Tibial artery (tissue), 4 donors: ENCODE measurements around the gene TEX44.

ENCODE experiments used
- DNase-seq, 2 donors: peaks; one replicate each; pipeline ENCODE4 v3.0.0-alpha.2; 2019
- H3K27ac ChIP-seq, 2 donors: fragments of 200-600 bp; sonication (generic) in 1 of 2; 1 replicate in 1 of 2; 2 replicates in 1 of 2; pipeline ENCODE4 v1.5.1; 2018 to 2019; ENCODE audit warnings: mild to moderate bottlenecking in 1 of 2
- H3K27me3 ChIP-seq, 2 donors: fragments of 200-600 bp; sonication (generic) in 1 of 2; one replicate each; pipeline versions ENCODE4 v1.5.1 to v1.6.0; 2016 to 2019
- H3K36me3 ChIP-seq, 3 donors: fragments of 200-600 bp; sonication (generic) in 2 of 3; one replicate each; pipeline ENCODE4 v1.5.1; 2016 to 2019; ENCODE audit warnings: mild to moderate bottlenecking in 2 of 3
- H3K4me1 ChIP-seq, 4 donors: fragments of 200-600 bp; sonication (generic) in 2 of 4; 1 replicate in 3 of 4; 2 replicates in 1 of 4; pipeline ENCODE4 v1.5.1; 2016 to 2019
- H3K4me3 ChIP-seq, 2 donors: fragments of 200-600 bp; sonication (generic) in 1 of 2; 1 replicate in 1 of 2; 2 replicates in 1 of 2; pipeline ENCODE4 v1.5.1; 2018 to 2019; ENCODE audit warnings: mild to moderate bottlenecking in 2 of 2
- H3K9me3 ChIP-seq, 3 donors: fragments of 200-600 bp; sonication (generic) in 1 of 3; one replicate each; pipeline ENCODE4 v1.5.1; 2016 to 2019
- intact Hi-C: fragments of 100-400 bp; cut with DNase I; formaldehyde crosslinking; loops from one replicate; pipeline ENCODE4 v1.15.0; 2023; ENCODE audit warnings: low total_unique reads
- TF ChIP-seq, protein P1 (sequence below), 2 experiments: fragments of 200-600 bp in 1 of 2; fragments of 450-650 bp in 1 of 2; IDR thresholded peaks; one replicate each; pipeline ENCODE4 v1.5.1; 2017 to 2019; ENCODE audit warnings: antibody characterized with exemption in 2 of 2, mild to moderate bottlenecking in 1 of 2, moderate library complexity in 1 of 2

TEX44 gene

DNA sequence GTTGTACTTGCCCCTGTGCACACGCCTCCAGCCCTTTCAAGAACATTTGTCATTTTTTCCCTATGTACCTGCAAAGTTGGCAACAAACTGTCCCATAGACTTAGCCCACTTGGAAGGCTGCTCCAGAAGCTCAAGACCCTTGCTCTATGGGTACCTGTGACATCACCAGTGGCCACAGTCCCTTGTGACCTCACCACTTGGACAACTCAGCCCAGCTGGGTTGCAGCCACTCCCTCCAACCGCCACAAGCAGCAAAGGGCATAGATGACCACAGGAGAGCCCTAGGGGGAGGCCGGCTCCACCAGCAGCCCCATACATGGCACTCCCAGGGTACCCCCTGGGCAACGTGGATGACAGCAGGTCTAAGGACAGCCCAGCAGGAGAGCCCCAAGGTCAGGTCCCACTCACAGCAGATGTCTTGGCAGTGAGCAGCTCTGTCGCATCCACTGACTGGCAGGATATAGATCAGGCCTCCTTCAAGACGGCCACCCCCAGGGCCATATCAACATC is at the start of gene TEX44:
Gene TEX44, plus strand, starts transcription at position 229 of the 510 bp plus-strand sequence. Its CDS starts 88 bp downstream, at position 317.
- peaks cover 0 to 11% (median 6%) of the 10 kb centered on the region in 4 donors for H3K4me1 ChIP-seq
- H3K9me3 ChIP-seq = no peaks in the 10 kb centered on the region
- intact Hi-C loops = no loop called here
- no peaks in the 10 kb centered on the region for H3K27me3 ChIP-seq
- H3K36me3 ChIP-seq = no peaks in the 10 kb centered on the region
- TF ChIP-seq, protein P1, sequence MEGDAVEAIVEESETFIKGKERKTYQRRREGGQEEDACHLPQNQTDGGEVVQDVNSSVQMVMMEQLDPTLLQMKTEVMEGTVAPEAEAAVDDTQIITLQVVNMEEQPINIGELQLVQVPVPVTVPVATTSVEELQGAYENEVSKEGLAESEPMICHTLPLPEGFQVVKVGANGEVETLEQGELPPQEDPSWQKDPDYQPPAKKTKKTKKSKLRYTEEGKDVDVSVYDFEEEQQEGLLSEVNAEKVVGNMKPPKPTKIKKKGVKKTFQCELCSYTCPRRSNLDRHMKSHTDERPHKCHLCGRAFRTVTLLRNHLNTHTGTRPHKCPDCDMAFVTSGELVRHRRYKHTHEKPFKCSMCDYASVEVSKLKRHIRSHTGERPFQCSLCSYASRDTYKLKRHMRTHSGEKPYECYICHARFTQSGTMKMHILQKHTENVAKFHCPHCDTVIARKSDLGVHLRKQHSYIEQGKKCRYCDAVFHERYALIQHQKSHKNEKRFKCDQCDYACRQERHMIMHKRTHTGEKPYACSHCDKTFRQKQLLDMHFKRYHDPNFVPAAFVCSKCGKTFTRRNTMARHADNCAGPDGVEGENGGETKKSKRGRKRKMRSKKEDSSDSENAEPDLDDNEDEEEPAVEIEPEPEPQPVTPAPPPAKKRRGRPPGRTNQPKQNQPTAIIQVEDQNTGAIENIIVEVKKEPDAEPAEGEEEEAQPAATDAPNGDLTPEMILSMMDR (IDR thresholded peaks at IDR 0.05) = no peak
- H3K27ac ChIP-seq = no peak within 1 kb of the TSS
- no peak for DNase-seq
- no peak within 1 kb of the TSS for H3K4me3 ChIP-seq

DNA sequence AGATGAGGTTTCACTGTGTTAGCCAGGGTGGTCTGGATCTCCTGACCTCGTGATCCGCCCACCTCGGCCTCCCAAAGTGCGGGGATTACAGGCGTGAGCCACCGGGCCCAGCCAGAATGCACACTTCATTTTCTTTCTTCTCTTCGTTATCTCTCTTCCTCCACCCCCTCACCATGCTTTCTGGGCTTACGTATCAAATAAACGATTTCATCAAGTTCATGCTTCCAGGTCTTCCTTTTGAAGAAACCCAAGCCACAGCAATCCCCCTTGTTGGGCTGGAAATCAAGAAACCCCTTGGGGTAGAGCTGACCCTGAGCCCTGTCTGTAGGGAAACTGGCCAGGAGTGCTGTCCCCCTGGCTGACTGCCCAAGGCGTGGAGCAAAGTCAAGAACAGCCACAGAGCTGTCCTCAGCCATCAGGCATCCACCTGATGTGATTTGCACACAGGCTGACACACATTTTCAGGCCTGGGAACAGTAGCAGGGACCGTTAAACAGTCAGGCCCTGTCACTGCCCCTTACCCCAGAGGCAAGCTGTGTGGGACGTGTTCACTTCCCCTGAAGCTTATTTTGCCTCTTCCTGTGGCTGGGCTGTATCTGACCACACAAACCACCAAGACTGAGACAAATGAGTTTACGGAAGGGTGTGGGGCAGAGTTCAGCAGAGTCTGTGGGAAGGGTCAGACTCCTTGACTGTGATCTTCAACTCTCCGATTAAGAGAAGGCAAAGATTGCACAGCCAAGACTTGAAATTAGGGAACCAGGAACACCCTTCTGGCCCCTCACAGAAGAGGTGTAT is 47.4 kb upstream of the TEX44 start:
- H3K4me3 ChIP-seq = no peak overlapping the region
- H3K36me3 ChIP-seq = no peaks in the 10 kb centered on the region
- H3K27ac ChIP-seq = no peak overlapping the region
- intact Hi-C loops = no loop called here
- DNase-seq = peak in 1 of 2 donors; percentile 40
- peaks cover 0 to 26% (median 12%) of the 10 kb centered on the region in 4 donors for H3K4me1 ChIP-seq
- TF ChIP-seq, protein P1 (IDR thresholded peaks at IDR 0.05) = no peak
- H3K27me3 ChIP-seq = no peaks in the 10 kb centered on the region
- H3K9me3 ChIP-seq = peaks cover 0 to 5% (median 0%) of the 10 kb centered on the region in 3 donors

DNA sequence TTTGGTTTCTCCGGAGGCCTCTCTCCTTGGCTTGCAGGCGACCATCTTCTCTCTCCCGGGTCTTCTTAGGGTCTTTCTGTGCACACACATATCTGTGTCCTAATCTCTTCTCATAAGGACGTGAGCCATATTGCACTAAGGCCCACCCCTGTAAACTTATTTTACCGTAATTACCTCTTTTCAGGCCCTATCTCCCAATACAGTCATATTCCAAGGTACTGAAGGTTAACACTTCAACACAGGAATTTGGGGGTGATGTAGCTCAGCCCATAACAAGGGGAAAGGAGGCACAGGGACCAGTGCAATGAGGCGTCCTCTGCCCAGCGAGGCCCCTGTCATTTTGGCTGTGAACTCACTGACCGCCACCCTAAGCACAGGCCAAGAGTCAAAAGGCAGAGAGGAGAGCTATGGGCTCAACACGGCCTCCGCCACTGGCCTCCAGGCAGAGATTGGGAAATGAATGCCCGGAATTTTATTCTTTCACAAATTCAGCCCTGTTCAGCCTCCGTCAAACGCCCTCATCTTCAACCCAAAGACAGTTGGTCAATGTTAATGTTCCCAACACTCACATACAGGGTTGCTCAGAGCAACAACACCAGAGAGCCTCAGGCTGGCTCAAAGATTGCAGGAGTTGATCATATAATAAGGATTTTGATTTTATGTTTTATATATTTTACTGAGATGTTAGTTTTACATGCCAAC is 46.5 kb upstream of the TEX44 start:
- Histone ChIP-seq H3K27me3 (no peaks in the 10 kb centered on the region), H3K27ac (no peak overlapping the region), H3K4me3 (no peak overlapping the region), H3K36me3 (no peaks in the 10 kb centered on the region), H3K9me3 (peaks cover 0 to 5% (median 0%) of the 10 kb centered on the region in 3 donors), H3K4me1 (peaks cover 0 to 24% (median 12%) of the 10 kb centered on the region in 4 donors)
- intact Hi-C loops = no loop called here
- TF ChIP-seq, protein P1 (IDR thresholded peaks at IDR 0.05) = no peak
- no peak for DNase-seq

DNA sequence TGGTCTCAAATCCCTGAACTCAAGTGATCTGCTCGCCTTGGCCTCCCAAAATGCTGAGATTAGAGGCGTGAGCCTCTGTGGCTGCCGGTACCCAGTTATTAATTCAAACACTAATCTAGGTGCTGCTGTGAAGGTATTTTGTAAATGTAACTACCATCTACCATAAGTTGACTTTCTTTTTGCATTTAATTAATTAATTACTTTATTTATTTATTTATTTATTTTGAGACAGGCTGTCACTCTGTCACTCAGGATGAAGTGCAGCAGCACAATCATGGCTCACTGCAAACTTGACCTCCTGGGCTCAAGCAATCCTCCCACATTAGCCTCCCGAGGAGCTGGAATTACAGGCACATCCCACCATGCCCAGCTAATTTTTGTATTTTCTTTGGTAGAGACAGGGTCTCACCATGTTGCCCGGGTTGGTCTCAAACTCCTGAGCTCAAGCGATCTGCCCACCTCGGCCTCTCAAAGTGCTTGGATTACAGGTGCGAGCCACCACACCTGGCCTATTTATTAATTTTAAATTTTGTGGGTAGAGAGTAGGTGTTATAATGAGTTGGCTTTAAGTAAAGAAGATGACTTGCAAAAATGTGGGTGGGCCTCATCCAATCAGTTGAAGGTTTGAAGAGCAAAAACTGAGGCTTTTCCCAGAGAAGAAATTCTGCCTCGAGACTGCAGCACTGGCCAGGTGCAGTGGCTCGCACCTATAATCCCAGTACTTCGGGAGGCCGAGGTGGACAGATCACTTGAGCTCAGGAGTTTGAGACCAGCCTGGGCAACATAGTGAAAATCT is 45.2 kb upstream of the TEX44 start:
- Histone ChIP-seq H3K27ac (no peak overlapping the region), H3K4me1 (peaks cover 0 to 10% (median 4%) of the 10 kb centered on the region in 4 donors), H3K4me3 (no peak overlapping the region), H3K27me3 (no peaks in the 10 kb centered on the region), H3K9me3 (peaks cover 0 to 9% (median 0%) of the 10 kb centered on the region in 3 donors), H3K36me3 (no peaks in the 10 kb centered on the region)
- DNase-seq = no peak
- TF ChIP-seq, protein P1 (IDR thresholded peaks at IDR 0.05) = no peak
- intact Hi-C loops = no loop called here

DNA sequence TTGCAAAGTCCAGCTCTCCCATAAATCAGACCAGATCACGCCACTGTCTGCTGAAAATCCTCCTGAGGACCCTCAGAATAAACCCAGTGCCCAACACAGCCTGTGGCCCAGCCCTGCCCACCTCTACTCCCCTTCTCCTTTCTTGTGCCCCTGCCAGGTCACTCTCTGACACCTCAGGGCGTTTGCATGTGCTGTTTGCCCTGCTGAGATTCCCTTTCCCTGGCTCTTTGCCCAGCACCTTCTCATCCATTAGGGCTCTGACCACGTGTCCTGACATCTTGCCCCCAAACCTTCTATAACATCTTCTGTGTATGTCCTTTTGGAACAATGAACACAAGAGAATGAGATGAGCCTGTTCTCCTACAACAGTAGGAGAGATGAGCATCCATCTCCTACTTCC is 43.9 kb upstream of the TEX44 start:
- DNase-seq = no peak
- TF ChIP-seq, protein P1 (IDR thresholded peaks at IDR 0.05) = no peak
- Histone ChIP-seq H3K9me3 (peaks cover 0 to 13% (median 5%) of the 10 kb centered on the region in 3 donors), H3K4me3 (no peak overlapping the region), H3K36me3 (no peaks in the 10 kb centered on the region), H3K4me1 (peaks cover 0 to 7% (median 4%) of the 10 kb centered on the region in 4 donors), H3K27me3 (no peaks in the 10 kb centered on the region), H3K27ac (no peak overlapping the region)
- intact Hi-C loops = no loop called here
